Fibroblast of the conjunctiva (primary cell): ENCODE results near the gene ITPRIP.
A peak's percentile ranks its signal among the peaks of the same experiment; 100 is the strongest.

Experiments
- DNase-seq: peaks from one replicate; pipeline ENCODE4 v3.0.0-alpha.2; 2010; ENCODE audit warnings: low read depth

Gene ITPRIP

DNA sequence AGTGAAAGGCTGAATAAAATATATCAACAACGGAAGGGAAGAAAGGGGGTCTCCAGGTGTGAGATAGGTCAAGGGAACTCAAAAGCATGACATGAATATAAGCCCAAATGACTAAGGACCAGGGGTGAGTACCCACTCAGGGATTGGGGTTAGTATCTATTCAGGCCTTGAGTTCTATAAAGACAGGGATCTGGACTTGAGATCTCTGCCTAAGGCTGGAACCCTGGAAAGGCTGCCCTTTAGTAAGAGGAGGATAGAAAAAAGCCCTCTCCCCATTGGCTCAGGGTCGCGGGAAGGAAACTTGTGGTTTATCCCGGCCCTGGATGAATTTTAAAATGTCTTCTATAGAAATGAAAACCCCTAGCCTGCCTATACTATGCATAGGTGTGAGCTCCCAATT, 2.4 kb upstream of the ITPRIP start:
- DNase-seq, result no peak

DNA sequence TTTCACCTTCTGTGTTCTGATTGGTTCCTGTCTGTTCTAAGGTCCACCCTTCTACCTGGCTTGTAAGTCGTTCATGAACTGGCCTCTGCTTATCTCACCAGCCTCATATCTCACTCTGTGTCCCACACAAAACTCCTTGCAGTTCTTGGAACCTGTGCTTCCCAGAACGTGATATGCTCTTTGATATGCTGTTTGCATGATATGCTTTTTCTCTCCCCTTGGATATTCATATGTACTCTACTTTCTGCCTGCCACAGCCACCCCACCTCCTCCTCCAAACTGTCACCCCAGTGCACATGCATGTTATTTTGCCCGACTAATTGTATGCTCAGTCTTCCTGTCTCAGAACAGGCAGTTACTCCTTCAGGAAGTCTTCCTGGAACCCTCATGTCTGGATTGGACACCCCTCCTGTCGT, 1.9 kb upstream of the ITPRIP start:
- no peak for DNase-seq

DNA sequence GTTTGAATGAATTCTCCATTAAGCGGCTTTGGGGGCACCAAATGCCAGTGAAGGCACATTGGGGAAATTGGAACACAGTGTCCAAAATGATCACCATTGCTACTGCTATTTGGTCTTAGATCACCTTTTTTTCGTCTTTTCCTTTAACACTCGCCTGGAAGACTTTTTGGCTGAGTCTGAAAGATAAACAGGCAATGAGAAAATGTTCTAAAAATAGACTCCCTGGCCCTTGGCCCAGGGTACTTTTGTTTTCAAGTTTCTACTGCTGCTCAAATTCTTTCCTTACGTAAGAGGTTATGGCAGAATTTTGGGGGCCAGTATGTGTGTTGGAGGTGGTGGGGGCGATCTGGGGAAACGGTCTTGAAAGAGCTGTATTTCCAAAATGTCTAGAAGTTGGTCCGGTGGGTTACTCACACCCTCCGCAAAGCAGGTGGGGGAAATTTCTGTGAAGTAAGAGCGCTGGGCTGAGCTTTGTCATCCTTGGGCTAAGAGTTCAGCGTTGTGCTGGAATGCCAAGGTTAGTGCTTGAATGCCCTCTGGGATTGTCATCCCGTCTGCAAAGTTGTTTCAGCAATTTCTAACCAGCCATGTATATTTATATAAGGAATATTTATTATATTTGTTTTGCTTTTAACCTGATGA, 1.3 kb upstream of the ITPRIP start:
- no peak for DNase-seq

DNA sequence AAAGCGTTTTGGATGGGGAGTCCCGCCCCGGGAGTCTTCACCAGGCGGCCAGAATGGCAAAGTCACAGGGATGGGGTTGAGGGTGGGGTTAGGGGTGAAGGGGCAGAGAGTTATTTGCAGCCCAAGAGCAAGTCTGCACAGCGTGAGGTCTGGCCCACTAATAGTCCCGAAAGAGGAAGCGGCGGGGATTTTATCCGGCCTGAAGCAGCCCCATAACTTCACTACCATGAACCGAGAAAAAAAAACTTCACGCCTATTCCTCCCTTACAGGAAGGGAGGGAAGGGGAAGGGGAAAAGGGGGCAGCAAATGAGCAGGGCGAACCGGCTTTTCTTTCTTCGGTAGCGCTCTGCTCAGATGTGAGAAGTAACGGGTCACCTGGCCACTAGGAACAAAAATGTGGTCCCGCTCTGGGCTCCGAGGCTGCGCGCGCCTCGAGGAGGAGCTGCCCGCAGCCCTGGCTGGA, 712 bp downstream of the ITPRIP start:
- no peak for DNase-seq

DNA sequence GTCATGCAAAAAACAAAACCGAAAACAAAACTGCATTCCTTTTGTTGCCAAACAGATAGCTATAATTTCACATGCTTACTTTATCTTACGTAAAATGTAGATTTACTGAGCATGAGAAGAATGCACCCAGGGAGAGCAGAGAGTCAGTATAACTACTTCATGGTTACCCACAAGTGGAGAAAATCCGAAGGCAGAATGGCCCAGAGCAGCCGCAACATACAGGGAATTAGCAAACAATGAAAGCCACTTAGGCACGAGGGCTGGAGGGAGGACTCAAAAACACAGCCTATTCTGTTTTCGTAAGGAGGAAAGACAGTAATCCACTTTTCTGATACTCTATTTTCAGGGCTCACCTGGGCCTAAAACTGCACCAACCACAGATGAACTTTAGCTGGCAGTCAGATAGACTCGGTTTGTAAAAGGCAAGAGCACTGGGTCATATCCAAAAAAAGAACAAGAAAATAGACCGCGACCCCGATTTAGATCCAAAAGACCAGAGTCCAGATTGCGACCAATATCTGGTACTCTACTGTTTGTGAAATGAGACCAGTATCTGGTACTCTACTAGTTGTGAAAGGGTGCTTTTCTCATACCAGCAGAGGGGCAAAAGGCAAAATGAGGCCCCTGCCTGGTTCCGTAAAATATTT, 1.3 kb downstream of the ITPRIP start:
- DNase-seq, result no peak

DNA sequence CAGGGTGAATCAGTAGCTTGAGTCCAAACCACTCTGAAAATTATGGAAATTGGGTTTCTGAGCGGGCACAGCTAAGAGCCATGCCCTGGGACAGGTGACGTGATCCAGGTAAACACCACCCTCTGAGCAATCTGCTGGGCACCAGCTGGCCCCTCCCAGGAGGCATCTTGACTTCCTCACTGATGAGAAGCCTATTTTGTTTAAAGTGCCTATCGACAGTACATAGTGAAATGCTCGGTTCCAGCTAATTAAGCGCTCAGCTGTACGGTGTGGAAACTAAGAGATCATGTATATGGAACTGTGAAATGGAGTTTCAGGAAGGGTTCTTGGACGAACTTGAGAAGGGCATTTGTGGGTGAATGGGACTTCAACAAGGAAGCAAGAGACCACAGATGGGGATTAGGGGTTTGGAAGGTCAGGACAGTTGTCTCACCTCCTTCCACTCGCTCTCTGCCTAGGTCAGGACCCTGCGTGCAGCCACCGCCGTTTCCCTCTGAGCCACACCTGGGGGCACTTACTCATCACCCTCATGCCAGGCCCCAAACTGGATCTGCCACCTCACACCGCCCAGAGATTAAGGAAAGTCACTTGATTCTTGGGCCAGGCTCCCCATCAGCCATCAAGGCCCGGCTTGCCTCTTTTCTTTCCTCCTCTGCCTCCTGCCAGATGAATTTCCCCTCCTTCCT, 3.2 kb downstream of the ITPRIP start:
- no peak for DNase-seq

DNA sequence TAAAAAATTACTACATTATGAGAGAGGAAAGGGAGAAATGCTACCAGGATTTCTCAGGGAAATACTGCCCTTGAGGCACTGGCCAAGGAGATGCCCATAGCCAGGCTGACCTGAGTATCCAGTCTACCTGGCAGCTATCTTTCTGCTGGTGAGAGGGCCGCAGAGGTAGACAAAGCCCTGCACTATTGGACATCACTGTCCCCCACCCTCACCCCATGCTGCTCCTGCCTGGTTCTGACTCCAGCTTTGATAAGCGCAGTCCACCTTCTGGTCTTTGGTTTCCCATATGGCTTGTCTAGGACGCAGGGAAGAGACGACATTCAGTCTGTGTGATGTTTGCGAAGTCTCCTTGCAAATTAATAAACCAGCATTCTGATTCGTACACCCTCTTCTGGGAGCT, 3.7 kb downstream of the ITPRIP start:
- DNase-seq, result no peak

DNA sequence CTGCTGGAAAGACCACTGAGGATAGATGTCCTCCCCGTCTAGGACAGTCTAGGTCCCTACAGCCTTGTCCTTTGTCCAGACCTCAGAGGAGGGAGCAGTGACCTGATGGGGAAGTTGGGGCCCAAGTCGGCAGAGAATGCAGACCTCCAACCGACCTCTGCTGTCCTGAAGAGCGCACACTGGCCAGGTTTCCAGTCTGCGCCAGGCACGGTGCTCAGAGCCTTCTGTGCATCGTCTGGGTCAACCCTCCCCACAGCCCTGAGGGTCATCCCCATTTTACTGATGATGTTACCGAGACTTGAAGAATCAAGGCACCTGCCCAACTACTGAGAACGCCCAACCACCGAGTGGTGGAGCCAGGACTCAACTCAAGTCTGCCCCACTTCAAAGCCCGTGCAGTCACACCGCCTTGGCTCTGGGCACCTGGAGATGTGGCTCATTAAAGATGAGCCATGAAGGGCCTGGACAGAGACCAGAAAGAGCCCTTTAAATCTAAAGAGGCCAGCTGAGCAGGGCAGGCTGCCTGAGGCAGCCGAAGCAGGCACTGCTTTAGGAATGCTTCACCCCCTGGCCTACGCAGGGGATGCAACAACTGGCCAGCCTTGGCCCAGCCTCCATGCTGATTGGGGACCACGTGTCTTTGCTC, 4.4 kb downstream of the ITPRIP start:
- DNase-seq, result no peak

DNA sequence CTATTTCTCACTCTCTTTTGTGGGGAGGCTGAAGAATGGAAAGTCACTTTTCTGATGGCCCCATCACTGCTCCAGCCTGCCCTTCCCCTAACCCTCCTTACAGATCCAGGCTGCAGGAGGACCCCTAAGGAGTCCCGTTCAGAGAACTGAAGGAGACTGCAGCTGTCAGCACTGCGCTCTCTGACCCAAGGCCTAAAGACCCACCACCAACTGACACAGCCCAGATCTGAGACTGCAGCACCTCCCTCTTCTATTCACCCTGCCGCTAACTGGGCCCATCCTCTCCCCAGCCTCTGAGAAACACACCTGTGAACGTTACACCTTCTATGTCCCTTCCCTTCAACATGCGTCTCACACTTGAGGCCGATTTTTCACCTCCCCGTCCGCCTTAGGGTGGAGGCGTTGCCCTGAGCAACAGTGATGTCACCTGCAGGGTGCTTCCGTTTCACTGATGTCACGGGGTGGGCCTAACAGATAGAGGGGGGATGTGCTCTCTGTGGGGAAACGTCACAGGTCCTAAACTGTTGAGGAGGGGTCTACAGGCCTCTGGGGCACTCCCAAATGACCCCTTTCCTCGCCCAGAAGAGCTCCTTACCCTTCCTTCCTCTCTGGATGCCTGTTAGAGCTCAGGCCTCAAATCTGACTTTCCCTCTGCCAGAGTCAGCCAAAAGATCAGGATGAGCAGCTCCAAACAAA, 5.1 kb downstream of the ITPRIP start:
- DNase-seq, result no peak

DNA sequence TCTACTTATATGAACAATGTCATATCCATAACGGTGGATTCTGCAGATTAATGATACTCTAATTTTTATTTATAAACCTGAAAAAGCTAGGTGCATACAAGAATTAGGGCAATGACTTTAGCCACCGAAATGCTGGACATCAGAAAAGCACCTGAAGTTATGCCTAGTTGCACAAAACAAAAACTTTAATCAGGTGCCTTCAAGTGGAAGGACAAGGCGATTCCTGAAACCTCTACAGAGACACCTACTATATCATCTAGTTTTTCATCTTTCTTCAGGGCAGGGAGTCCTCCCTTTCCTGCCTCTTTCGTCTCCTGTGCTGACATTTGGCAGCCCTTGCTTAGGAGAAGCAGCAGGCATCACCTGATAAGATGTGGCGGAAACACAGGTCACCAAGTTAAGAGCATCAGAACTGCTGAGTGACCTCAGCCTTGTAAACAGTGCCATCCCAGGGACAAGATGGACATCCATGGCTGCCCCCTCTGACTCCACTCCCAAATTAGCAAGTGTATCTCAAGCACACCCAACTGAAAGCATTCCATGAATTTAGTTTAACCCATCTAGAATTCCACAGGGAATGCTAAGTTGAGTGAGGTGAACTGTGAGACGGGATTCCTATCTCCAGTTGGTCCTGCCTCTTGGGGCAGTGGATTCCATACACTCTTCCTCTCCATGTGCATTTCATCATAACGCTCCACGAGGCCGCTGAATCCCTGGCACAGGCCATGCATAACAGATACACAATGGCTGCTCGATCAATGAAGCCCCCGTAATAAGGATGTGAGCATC, 5.8 kb downstream of the ITPRIP start:
- no peak for DNase-seq

DNA sequence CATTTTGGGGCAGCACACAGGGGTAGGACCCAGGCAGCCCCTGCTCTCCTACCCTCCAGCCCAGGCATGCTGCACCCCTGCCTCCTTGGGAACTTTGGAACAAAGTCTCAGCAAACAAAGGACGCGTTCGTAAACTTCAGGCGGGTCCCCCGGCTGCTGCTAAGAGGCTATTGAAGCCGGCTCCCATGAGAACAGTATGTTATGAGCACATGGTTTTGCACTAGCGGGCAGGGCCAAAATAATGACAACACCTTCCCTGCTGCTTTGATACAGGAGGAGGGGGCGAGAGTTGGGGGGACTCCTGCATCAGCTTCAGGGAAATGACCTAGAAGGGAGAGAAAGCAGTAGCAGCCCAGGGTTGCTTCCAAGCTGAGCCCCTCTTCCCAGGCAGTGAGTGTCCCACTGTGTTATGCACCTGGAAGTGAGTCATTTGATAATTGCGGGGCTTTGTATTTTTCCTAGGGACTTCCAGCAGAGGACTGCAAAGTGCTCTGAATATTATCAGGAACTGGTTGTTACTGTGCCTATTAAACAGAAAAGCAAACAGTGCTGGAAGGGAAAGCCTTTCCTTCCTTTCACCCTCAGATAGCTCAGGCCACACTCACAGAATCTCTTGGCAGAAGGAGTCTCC, 6.9 kb downstream of the ITPRIP start:
- no peak for DNase-seq

DNA sequence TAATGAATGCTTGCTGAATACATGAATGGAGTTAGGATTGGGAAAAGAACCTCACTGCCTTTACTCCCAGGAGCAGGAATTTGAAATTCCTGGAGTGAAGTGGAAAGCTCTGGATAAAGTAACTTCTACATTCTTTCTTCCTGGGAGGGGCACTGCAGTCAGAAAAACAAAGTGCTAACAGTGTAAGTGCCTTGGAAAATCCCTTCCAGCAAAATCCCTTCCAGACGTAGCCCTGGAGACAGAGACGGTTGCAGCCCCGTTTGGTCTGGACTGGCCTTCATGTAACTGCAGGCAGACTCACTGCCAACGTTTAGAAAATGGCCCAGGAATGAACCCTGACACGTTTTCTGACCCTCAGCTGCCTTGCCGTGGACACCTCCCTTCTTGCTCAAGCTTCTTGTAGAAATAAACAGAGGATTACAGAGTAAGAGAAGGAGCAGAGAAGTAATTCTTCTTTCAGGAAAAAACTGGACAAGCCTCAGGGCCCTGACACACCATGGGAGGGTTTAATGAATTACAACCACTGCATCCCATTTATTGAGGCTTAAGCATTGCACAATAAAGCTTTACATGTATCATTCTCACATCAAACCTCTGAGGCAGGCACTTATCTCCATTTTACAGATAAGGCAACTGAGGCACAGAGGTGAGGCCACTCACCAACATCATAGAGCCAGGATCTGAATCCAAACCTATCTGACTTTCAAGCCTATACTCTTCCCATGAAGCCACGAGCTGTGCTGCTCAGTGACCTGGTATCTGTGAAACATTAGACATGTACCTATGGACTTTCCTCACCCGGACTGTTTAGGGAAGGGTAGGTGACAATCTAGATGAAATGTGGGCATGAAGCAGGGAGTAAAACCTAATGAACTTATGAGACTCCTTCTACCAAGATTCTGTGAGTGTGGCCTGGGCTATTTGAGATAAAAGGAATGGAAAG, 7.8 kb downstream of the ITPRIP start:
- peak; percentile 94 for DNase-seq

DNA sequence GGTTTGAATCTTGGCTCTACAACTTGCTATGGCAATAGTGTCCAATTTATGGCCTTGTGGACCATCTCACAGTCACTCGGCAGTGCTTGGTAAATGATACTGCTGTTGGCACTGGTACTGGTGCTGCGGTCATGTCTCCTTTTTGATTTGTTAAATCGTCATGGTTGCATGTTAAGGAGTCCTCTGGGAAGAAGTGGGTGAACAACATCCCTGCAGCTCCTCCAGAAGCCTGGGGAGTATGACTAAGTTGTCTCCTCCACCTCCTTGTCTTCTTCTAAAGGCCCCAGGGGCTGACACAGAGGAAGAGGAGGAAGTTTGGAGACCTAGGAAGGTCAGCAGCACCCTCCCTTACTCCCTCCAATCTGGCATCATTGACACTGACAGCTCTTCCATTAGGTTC, 8.5 kb downstream of the ITPRIP start:
- no peak for DNase-seq

DNA sequence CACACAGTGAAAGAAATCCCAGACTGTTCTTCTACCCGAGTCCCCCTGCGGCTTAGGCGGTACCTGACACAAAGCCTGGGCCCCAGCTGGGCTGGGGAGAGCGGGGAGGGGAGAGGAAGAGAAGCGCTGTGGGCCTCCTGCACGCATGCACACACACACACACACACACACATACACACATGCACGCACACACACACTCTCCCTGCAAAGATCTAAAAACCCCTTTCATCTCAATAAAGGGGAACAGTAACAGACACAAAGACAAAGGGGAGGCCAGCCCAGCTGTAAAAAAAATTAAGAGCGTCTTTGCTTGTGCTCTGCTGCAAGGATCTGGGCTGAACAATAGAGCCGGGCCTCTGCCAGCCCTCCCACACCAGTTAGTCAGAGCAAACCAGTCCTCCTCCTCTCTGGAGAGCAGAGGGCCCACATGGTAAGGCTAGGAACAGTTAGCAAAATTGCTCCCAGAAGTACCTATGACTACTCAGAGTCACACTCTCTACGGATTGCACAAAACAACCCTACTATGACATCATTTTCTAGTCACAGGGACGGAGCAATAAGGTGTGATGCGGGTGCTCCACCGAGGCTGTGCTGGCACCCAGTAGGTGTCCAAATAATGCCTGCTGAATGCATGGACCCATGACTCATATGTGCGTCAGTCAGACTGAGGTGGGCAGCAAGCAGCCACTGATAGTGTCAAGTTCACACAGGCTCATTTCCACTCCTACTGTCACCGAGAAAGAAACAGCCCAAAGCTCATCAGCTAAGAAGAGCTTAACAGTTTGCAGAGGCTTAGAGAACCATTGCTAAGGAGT, 9.2 kb downstream of the ITPRIP start:
- peak; percentile 83 for DNase-seq

DNA sequence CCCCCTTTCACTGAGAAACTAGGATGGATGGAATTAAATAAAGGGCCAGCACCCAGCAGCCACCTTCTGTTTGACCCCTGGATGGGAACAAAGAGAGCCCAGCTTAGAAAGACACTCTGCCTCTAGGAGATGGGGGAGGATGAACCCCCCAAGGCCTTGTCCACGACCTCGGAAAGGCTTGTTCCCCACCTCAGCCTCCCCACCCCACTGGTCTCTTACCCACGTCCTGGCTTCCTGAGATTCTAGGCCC, 9.7 kb downstream of the ITPRIP start:
- no peak for DNase-seq

DNA sequence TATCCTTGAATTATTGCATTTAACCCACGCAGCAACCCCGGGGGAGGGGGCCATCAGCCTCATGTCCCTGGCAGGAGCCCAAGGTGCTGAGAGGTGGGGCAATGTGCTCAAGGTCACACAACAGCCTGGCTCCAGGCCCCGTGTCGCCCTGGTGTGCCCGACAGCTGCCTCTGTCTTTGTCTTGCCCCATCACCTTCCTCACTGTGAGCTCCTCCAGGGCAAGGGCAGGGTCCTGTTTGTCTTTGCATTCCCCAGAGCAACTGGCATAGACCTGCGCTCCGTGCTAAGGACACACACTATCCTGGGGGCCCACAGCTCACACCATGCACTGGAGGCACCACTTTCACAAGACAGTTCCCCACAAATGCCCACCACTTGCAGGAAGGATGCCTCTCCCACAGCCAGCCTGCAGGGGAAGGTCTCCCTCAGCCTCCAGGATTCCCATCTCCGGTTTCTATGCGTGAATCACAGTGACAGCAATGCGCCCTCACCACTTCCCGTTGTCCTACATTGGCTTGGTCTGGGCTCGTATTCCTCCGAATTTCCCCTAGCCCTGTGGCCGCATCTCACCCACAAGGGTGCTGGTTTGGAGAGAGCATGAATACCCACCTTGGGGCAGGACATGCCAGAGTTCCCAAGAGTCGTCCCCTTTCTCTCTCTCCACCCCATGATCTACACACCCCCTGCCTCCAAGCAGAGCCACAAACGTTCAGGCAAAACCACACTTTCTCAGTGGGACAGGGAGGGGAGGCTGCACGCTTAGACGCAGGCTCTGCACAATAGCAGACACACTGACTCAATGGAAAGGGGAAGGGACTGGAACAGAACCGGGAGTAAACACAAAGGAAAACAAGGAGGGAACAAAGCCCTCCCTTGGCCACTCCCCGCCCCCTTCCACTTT, 10.3 kb downstream of the ITPRIP start:
- DNase-seq, result no peak

DNA sequence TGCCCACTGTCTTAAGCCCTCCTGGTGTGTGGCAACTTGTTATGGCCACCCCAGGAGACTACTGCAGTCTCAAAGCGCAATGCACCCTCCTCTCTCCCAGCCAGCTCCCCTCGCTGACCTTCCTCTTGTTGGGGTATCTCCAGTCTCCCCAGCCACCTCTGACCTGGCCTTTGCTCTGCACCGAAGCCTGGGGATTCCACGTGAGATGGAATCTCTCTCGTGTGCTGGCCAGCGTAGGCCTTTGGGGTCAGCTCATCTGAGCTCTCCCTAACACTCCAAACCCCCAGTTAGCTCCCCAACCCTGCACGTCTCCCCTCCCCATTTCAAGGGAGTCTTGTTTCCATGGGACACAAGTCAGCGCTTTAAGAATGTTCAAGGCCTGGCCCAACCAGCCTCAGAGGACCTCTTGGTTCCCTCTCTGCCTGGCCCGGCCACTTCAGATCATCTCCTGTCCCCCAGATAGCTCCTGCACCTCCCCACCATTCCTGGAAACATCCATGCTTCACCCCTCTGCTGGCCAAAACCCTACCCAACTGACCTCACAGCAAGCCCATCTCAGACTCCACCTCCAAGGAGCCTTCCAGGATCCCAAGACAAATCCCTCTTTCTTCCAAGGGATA, 11.2 kb downstream of the ITPRIP start:
- DNase-seq, result no peak
